GM23248 (cell line): ENCODE results near the gene ZNF584. TPM values are rescaled to one million over a fixed set of nuclear protein-coding genes. Genes with fewer than 3 reads are reported as not detected.

Experiments
- DNase-seq: peaks from one replicate; pipeline ENCODE4 v3.0.0-alpha.2; 2015
- H2AFZ ChIP-seq: fragments of 200-600 bp; sonication (generic); 2 replicates; pipeline ENCODE4 v1.6.1; 2016; ENCODE audit warnings: antibody characterized with exemption
- H3F3A ChIP-seq: fragments of 200-600 bp; sonication (generic); 2 replicates; pipeline ENCODE4 v1.6.1; 2016; ENCODE audit warnings: mild to moderate bottlenecking, antibody characterized with exemption, mixed run types; ENCODE audit not compliant: insufficient read depth
- H3K27ac ChIP-seq: fragments of 200-600 bp; sonication (generic); 2 replicates; pipeline ENCODE4 v1.5.1; 2016; ENCODE audit warnings: mild to moderate bottlenecking
- H3K27me3 ChIP-seq: fragments of 200-600 bp; sonication (generic); replicated peaks from 2 replicates; pipeline ENCODE4 v1.6.1; 2016; ENCODE audit warnings: mild to moderate bottlenecking; ENCODE audit not compliant: insufficient read depth
- H3K36me3 ChIP-seq: fragments of 200-600 bp; sonication (generic); 2 replicates; pipeline ENCODE4 v1.6.1; 2016; ENCODE audit warnings: low read depth, mild to moderate bottlenecking
- H3K4me1 ChIP-seq: fragments of 200-600 bp; sonication (generic); 2 replicates; pipeline ENCODE4 v1.6.1; 2016; ENCODE audit warnings: mild to moderate bottlenecking; ENCODE audit not compliant: insufficient read depth
- H3K4me2 ChIP-seq: fragments of 200-600 bp; sonication (generic); one replicate; pipeline ENCODE4 v1.6.1; 2016; ENCODE audit warnings: mild to moderate bottlenecking; ENCODE audit not compliant: unreplicated experiment
- H3K4me3 ChIP-seq: fragments of 200-600 bp; sonication (generic); 2 replicates; pipeline ENCODE4 v1.5.1; 2016; ENCODE audit warnings: mild to moderate bottlenecking
- H3K79me2 ChIP-seq: fragments of 200-600 bp; sonication (generic); 2 replicates; pipeline ENCODE4 v1.6.1; 2016; ENCODE audit warnings: mild to moderate bottlenecking; ENCODE audit not compliant: insufficient read depth
- H3K9ac ChIP-seq: fragments of 200-600 bp; sonication (generic); 2 replicates; pipeline ENCODE4 v1.6.1; 2016; ENCODE audit warnings: mild to moderate bottlenecking
- H3K9me2 ChIP-seq: fragments of 200-600 bp; sonication (generic); 2 replicates; pipeline ENCODE4 v1.6.1; 2016; ENCODE audit warnings: mixed run types, mild to moderate bottlenecking, moderate library complexity; ENCODE audit not compliant: insufficient read depth
- H3K9me3 ChIP-seq: fragments of 200-600 bp; sonication (generic); one replicate; pipeline ENCODE4 v1.6.1; 2017; ENCODE audit warnings: low read depth
- H4K20me1 ChIP-seq: fragments of 200-600 bp; sonication (generic); 2 replicates; pipeline ENCODE4 v1.6.0; 2016; ENCODE audit not compliant: insufficient read depth
- EZH2 ChIP-seq: fragments of 200-600 bp; sonication (generic); IDR thresholded peaks from 2 replicates; pipeline ENCODE4 v1.6.1; 2018; ENCODE audit warnings: antibody characterized with exemption, mild to moderate bottlenecking; ENCODE audit not compliant: insufficient read depth, poor library complexity, severe bottlenecking
- EZH2phosphoT487 ChIP-seq: fragments of 200-600 bp; sonication (generic); IDR thresholded peaks from 2 replicates; pipeline ENCODE4 v1.6.1; 2018; ENCODE audit warnings: antibody characterized with exemption, moderate library complexity, mild to moderate bottlenecking, low read depth; ENCODE audit not compliant: insufficient read depth
- WGBS, 2 experiments: methylation state at CpG; one replicate each; pipeline ENCODE4 v1.1.6; 2015 to 2017; ENCODE audit warnings: low lambda C conversion rate in 2 of 2, low coverage in 1 of 2; ENCODE audit errors: missing lambda C conversion rate in 2 of 2; 5-methylcytosine and 5-hydroxymethylcytosine counted together
- in situ Hi-C: fragments of 300-500 bp; cut with MboI; formaldehyde crosslinking; loops from 2 replicates; pipeline ENCODE4 v1.15.0; 2020
- polyA plus RNA-seq: library from polyadenylated mRNA; unstranded; fragments of >200 nt; fragmentation: Nextera tagmentation; extraction: Ambion mirVana; gene quantifications from 2 replicates; pipeline ENCODE4 v1.2.1, GENCODE V29; 2016
- total RNA-seq: library from RNA; depleted of rRNA; stranded (reverse); fragments of >200 nt; shearing (Covaris generic); gene quantifications from 2 replicates; pipeline ENCODE4 v1.2.3, GENCODE V29; 2014

The ZNF584 gene
- total and polyA plus RNA-seq, 2 experiments from 2014 or later, result 12.7 to 14.6 TPM

DNA sequence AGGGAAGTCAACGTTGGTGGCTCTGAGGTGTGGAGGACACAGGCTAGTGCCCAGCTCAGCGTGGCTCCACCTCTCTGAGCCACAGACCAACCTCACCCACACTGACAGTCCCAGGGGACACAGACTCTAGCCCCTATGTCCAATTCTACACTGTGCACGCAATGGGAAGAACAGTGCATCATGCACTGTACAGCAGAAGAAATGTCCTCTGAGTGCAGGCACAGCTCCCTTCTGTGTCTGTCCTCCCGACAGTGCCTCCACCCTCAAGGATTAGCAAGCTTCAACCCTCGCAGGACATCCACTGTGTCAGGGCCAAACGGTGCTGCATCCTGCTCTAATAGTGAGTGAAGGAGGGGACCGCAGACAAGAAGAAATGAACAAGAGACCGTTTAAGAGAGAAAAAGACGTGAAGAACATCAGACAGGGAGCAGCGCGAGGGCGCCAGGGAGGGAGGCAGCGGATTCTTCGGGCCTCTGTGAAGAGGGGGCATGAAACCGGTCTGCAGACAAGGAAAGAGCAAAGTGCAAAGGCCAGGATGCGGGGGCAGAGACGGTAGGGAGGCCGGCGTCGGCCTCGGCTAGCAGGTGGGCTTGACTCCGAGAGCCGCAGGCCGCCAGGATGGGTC lies 28.3 kb upstream of the ZNF584 start:
- in situ Hi-C loops, result no loop called here
- Histone ChIP-seq H3K9ac (peak overlapping the region; percentile 89), H3K9me3 (no peaks in the 10 kb centered on the region), H3K4me1 (peaks cover 9% of the 10 kb centered on the region), H3K4me3 (peak overlapping the region; percentile 88), H3K4me2 (peak overlapping the region; percentile 78), H4K20me1 (no peaks in the 10 kb centered on the region), H3K27me3 (no peaks in the 10 kb centered on the region), H3F3A (0 out of 2 replicates have a peak, but pooled peaks cover 5% of the 10 kb centered on the region), H2AFZ (peak overlapping the region; percentile 87), H3K9me2 (no peaks in the 10 kb centered on the region), H3K79me2 (peaks cover 36% of the 10 kb centered on the region), H3K27ac (peak overlapping the region; percentile 76), H3K36me3 (no peaks in the 10 kb centered on the region)
- 1 to 2% methylated on average over 21 to 24 of the region's 24 CpGs for WGBS, 2 experiments
- DNase-seq, result peak; percentile 55
- TF ChIP-seq EZH2 (no peak), EZH2phosphoT487 (no peak)

DNA sequence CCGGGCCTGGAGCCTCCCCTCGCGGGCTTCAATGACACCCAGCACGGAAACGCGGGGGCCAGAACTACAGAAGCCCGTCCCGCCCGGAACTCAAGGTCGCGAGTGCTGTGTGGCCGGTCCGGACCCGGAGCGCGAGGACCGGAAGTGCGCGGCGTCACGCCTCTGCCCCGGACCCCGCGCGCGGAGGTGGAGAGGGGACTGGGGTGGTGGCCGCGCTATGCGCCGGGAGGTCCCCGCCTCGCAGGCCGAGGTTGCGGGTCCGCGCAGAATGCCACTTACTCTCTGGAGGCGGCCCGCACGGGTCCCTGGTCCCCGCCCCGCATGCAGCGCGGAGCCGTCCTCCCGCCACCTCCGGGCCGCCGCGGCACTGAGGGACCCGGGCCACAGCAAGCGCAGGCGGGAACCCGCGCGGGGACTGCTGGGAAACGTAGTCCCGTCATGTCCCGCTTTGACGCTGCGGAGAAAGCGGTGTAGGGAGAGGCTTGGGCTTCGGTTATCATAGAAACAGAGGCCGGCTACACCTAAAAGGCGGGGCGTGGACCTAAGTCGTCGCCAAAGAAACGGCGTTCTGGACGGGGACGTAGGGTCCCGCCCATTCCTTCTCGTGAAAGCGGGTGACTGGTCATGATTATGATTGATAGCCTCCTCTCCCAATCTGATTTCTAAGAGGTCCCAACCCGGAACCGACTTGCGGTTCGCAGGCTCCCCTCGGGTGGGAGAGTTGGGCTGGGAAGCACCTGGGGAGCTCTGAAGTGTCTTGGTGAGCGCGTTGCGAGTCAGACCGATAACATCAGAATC lies 27.6 kb upstream of the ZNF584 start, which contains the start of gene ZNF837:
Gene ZNF837 (minus strand): TSS at position 369 of the 798 bp plus-strand sequence. CDS start 11,698 bp downstream, outside the sequence.
- WGBS, 2 experiments, result 1% methylated on average over 47 to 83 of the region's 83 CpGs
- Histone ChIP-seq H3K4me3 (peak within 1 kb of the TSS; percentile 88), H2AFZ (peak within 1 kb of the TSS; percentile 87), H3K9ac (peak within 1 kb of the TSS; percentile 89), H3K27me3 (no peaks in the 10 kb centered on the region), H3K9me2 (no peaks in the 10 kb centered on the region), H3K4me1 (peaks cover 14% of the 10 kb centered on the region), H3K27ac (peak within 1 kb of the TSS; percentile 76), H3K79me2 (peaks cover 44% of the 10 kb centered on the region), H3K9me3 (no peaks in the 10 kb centered on the region), H4K20me1 (no peaks in the 10 kb centered on the region), H3K36me3 (no peaks in the 10 kb centered on the region), H3K4me2 (peak within 1 kb of the TSS; percentile 82), H3F3A (0 out of 2 replicates have a peak, but pooled peaks cover 5% of the 10 kb centered on the region)
- TF ChIP-seq EZH2phosphoT487 (no peak), EZH2 (no peak)
- DNase-seq, result peak; percentile 100
- in situ Hi-C loops, result no loop called here

DNA sequence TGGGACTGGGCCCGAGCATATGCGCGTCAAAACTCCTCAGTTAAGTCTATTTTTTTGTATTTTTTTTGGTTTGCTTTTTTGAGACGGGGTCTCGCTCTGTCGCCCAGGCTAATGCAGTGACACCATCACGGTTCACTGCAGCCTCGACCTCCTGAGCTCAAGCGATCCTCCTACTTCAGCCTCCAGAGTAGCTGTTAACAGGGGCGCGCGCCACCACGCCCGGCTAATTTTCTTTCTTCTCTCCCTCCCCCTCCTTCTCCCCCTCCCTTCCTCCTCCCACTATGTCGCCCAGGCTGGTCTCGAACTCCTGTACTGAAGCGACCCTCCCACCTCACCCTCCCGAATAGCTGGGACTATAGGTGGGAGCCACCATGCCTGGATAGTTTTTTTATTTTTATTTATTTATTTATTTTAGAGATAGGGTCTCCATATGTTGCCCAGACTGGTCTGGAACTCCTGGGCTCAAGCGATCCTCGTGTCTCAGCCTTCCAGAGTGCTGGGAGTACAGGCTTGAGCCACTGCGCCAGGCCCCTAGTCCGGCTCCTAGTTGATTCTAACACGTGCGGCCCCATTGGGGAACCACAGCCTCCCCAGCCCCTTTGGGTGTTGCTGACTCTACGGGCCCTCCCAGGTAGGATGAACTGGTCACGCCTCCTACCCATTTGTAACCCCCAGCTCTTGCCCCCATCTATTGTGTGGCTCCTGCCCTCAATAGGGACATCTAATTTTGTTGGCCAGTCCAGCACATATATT lies 26.8 kb upstream of the ZNF584 start:
- Histone ChIP-seq H4K20me1 (no peaks in the 10 kb centered on the region), H3K9me3 (no peaks in the 10 kb centered on the region), H3K27me3 (no peaks in the 10 kb centered on the region), H3K9me2 (no peaks in the 10 kb centered on the region), H2AFZ (peak overlapping the region; percentile 45), H3K4me2 (peak overlapping the region; percentile 82), H3K4me3 (peak overlapping the region; percentile 88), H3K27ac (peak overlapping the region; percentile 76), H3F3A (0 out of 2 replicates have a peak, but pooled peaks cover 5% of the 10 kb centered on the region), H3K4me1 (peaks cover 16% of the 10 kb centered on the region), H3K79me2 (peaks cover 48% of the 10 kb centered on the region), H3K36me3 (no peaks in the 10 kb centered on the region), H3K9ac (peak overlapping the region; percentile 89)
- in situ Hi-C loops, result no loop called here
- TF ChIP-seq EZH2phosphoT487 (no peak), EZH2 (no peak)
- DNase-seq, result no peak
- WGBS, 2 experiments, result 32 to 46% methylated on average over 13 to 26 of the region's 26 CpGs

DNA sequence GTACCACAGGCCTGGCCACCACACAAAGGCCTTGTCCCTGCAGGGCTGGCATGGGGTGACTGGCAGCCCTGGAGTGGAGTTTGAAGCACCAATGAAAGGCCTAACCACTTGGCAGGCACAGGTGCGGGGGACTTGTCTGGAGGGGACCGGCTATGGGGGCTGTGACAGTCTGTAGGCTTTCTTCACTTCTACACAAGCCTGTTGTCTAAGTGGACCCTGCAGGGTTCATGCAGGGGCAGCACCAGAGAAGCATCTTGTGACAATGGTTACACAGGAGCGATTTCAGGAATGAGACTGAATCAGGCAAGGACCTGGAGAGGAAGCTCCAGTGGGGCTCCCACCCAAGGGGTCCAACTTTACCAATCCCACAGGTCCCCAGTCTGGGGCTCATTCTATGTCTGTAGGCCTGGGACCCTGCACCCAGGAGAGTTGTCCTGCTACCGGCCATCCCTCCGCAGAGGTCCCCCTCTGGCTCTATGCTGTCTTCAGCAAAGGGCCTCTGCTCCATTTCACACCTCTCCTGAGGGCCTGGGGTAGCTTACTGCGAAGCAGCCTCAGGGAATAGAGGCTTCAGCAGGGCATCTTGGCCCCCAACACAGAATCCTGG lies 25.3 kb upstream of the ZNF584 start:
- H3K4me3 ChIP-seq, result no peak overlapping the region
- in situ Hi-C loops, result no loop called here
- peaks cover 58% of the 10 kb centered on the region for H3K79me2 ChIP-seq

More for the DNA sequence above, 25.3 kb upstream of the ZNF584 start:
- no peaks in the 10 kb centered on the region for H3K9me3 ChIP-seq
- 0 out of 2 replicates have a peak, but pooled peaks cover 5% of the 10 kb centered on the region for H3F3A ChIP-seq
- no peaks in the 10 kb centered on the region for H3K27me3 ChIP-seq
- H3K36me3 ChIP-seq, result peaks cover under 1% of the 10 kb centered on the region; the same call in 1 of the 2 replicates
- H3K4me2 ChIP-seq, result no peak overlapping the region
- no peak for DNase-seq
- H3K9ac ChIP-seq, result no peak overlapping the region
- H2AFZ ChIP-seq, result no peak overlapping the region
- no peaks in the 10 kb centered on the region for H3K9me2 ChIP-seq
- no peak overlapping the region for H3K27ac ChIP-seq
- WGBS, 2 experiments, result 95 to 97% methylated on average over 6 of the region's 6 CpGs
- peaks cover 20% of the 10 kb centered on the region for H3K4me1 ChIP-seq
- no peaks in the 10 kb centered on the region for H4K20me1 ChIP-seq
- TF ChIP-seq EZH2phosphoT487 (no peak), EZH2 (no peak)
